Stomach (tissue), 9 donors: ENCODE results near the gene PKD1L1. TPM values are rescaled to one million over a fixed set of nuclear protein-coding genes. Genes with fewer than 3 reads are reported as not detected.

Experiments
- DNase-seq, 2 donors: peaks; one replicate each; pipeline versions ENCODE4 v3.0.0 to v3.0.0-alpha.2; 2013 to 2019
- H3K27ac ChIP-seq, 5 donors: fragments of 200-600 bp in 4 of 5; sonication (generic) in 4 of 5; one replicate each; pipeline ENCODE4 v1.5.1; 2013 to 2019; ENCODE audit warnings: mild to moderate bottlenecking in 1 of 5, moderate library complexity in 1 of 5
- H3K27me3 ChIP-seq, 3 donors: fragments of 200-600 bp; sonication (generic); one replicate each; pipeline ENCODE4 v1.5.1; 2017 to 2019; ENCODE audit warnings: mixed run types in 1 of 3
- H3K36me3 ChIP-seq, 4 donors: fragments of 200-600 bp; sonication (generic); 1 replicate in 3 of 4; 2 replicates in 1 of 4; pipeline ENCODE4 v1.5.1; 2016 to 2019
- H3K4me1 ChIP-seq, 4 donors: fragments of 200-600 bp; sonication (generic); one replicate each; pipeline ENCODE4 v1.5.1; 2016 to 2019
- H3K4me3 ChIP-seq, 4 donors: fragments of 200-600 bp; sonication (generic) in 3 of 4; one replicate each; pipeline ENCODE4 v1.5.1; 2016 to 2019; ENCODE audit warnings: mild to moderate bottlenecking in 1 of 4
- H3K9me3 ChIP-seq, 4 donors: fragments of 200-600 bp; sonication (generic); one replicate each; pipeline ENCODE4 v1.5.1; 2016 to 2019
- CTCF ChIP-seq, 7 experiments: fragments of 450-650 bp in 4 of 7; fragments of 200-600 bp in 3 of 7; sonication (generic) in 3 of 7; IDR thresholded peaks; one replicate each; pipeline ENCODE4 v1.5.1; 2016 to 2019; ENCODE audit warnings: antibody characterized with exemption in 7 of 7, control low read depth in 2 of 7, mild to moderate bottlenecking in 1 of 7
- EP300 ChIP-seq: sonication (generic); formaldehyde crosslinking; IDR thresholded peaks from one replicate; pipeline ENCODE4 v1.6.1; 2017; ENCODE audit warnings: antibody characterized with exemption
- POLR2A ChIP-seq, 4 donors: fragments of 450-650 bp; IDR thresholded peaks; one replicate each; pipeline ENCODE4 v1.6.1; 2016; ENCODE audit warnings: antibody characterized with exemption in 4 of 4, control low read depth in 2 of 4, mild to moderate bottlenecking in 1 of 4, moderate library complexity in 1 of 4
- POLR2AphosphoS5 ChIP-seq, 3 donors: sonication (generic); formaldehyde crosslinking; IDR thresholded peaks; one replicate each; pipeline ENCODE4 v1.6.1; 2016; ENCODE audit warnings: antibody characterized with exemption in 3 of 3
- WGBS, 5 donors: extraction: QIAGEN DNeasy Blood & Tissue Kit in 3 of 5; methylation state at CpG; one replicate each; pipeline versions ENCODE4 v1.1.5 to v1.1.7; 2013 to 2018; 5-methylcytosine and 5-hydroxymethylcytosine counted together
- intact Hi-C: fragments of 100-400 bp; cut with DNase I; formaldehyde crosslinking; loops from one replicate; pipeline ENCODE4 v1.15.1; 2023; ENCODE audit warnings: low total_unique reads
- polyA plus RNA-seq, 3 donors: library from polyadenylated mRNA; stranded (reverse); fragments of 200-250 nt; gene quantifications; one replicate each; pipeline ENCODE4 v1.2.3, GENCODE V29; 2013
- total RNA-seq, 5 donors: library from RNA; depleted of rRNA; stranded (reverse); fragments of >200 nt; gene quantifications; one replicate each; pipeline versions ENCODE4 v1.1.0 to v1.2.3, GENCODE V29; 2014 to 2016
- donor health status: healthy with polysubstance abuse.
- donor health status: Bipolar disorder and iron deficiency.
- donor health status: healthy.

Gene PKD1L1
- total and polyA plus RNA-seq, 8 donors: under 0.01 to 1.2 (median 0.10) TPM; not detected in 2

DNA sequence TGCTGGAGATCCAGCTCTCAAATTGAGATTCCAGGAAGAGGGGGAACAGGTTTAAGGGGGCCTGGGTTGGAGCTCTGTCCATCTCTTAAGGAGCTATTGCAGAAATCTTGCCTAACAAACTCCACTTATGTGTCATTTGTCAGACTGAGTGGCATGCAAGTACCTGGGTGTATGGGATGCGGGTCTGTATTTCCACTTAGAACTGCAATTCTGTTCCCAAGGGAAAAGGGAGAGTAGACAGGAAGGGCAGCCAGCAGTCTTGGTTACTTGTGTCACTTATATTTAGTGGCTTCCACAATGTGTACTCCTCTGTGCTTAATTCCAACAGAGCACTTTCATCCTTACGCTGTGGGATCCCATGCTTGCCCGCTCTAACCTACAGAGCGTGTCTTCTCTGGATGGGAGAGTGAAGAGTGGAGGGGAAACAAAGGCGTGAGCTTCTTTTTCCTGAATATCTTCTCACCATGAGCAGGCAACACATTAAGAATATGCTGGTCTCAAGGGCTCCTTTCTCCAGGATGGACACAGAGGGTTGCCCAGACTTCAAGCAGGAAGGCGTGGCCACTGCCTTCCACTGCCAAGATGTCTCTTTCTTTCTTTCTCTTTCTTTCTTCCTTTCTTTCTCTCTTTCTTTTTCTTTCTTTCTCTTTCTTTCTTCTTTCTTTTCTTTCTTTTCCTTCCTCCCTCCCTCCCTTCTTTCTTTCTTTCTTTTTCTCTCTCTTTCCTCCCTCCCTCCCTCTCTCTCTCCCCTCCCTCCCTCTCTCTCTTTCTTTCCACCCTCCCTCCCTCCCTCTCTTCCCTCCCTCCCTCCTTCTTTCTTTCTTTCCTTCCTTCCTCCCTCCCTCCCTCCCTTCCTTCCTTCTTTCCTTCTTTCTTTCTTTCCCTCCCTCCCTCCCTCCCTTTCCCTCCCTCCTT, 212.6 kb downstream of the PKD1L1 start:
- Histone ChIP-seq H3K27me3 (peaks cover 0 to 6% (median 0%) of the 10 kb centered on the region in 3 donors), H3K36me3 (no peaks in the 10 kb centered on the region), H3K9me3 (no peaks in the 10 kb centered on the region), H3K4me1 (no peaks in the 10 kb centered on the region), H3K27ac (no peak overlapping the region), H3K4me3 (no peak overlapping the region)
- intact Hi-C loops: no loop called here
- DNase-seq: no peak
- WGBS, 5 donors: 94 to 97% (median 96%) methylated on average over 6 of the region's 6 CpGs
- TF ChIP-seq POLR2AphosphoS5 (IDR thresholded peaks at IDR 0.05): no peak
- TF ChIP-seq CTCF (IDR thresholded peaks at IDR 0.05): no peak

- TF ChIP-seq POLR2A (IDR thresholded peaks at IDR 0.05) (no peak), CTCF (IDR thresholded peaks at IDR 0.05) (no peak), EP300 (no peak), POLR2AphosphoS5 (IDR thresholded peaks at IDR 0.05) (no peak)
- 81 to 90% (median 87%) methylated on average over 4 of the region's 4 CpGs for WGBS, 5 donors
- no peak overlapping the region for H3K4me3 ChIP-seq
- H3K4me1 ChIP-seq: no peaks in the 10 kb centered on the region
- intact Hi-C loops: no loop called here
- H3K27me3 ChIP-seq: peaks cover 0 to 6% (median 0%) of the 10 kb centered on the region in 3 donors
- no peak overlapping the region for H3K27ac ChIP-seq
- H3K36me3 ChIP-seq: no peaks in the 10 kb centered on the region
- DNase-seq: no peak
- no peaks in the 10 kb centered on the region for H3K9me3 ChIP-seq
Observed at GRCh38 chr7:47734949-47735291, 213.3 kb downstream of the PKD1L1 start.

GRCh38 chr7:47734287-47734948, 213.8 kb downstream of the PKD1L1 start:
- Histone ChIP-seq H3K27me3 (peaks cover 0 to 6% (median 0%) of the 10 kb centered on the region in 3 donors), H3K27ac (no peak overlapping the region), H3K4me1 (no peaks in the 10 kb centered on the region), H3K9me3 (no peaks in the 10 kb centered on the region), H3K36me3 (no peaks in the 10 kb centered on the region), H3K4me3 (no peak overlapping the region)
- TF ChIP-seq CTCF (IDR thresholded peaks at IDR 0.05): no peak
- no peak for TF ChIP-seq POLR2A (IDR thresholded peaks at IDR 0.05)
- TF ChIP-seq EP300: no peak
- no peak for TF ChIP-seq POLR2AphosphoS5 (IDR thresholded peaks at IDR 0.05)
- WGBS, 5 donors: 56 to 76% (median 65%) methylated on average over 11 of the region's 11 CpGs
- peak in 1 of 2 donors; percentile 17 for DNase-seq
- intact Hi-C loops: no loop called here

DNA sequence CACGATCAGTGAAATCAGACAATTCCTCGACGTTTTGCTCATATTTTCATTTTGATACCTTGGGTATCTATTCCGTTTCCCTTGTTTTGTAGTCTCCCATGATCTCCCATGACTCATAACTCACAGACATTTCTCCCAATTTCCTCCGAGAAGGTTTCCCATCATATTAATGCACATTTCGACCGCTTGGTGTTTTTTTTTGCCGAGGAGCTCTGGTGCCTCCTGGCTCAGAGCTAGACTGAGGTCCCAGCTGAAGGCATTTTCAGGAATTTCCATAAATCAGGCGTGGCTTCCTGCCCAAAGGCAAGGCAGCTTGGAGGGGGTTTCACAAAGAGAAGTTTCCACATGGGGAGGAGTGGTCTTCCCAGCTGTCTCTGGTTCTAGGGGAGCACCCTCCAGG, 218.1 kb downstream of the PKD1L1 start:
- no peaks in the 10 kb centered on the region for H3K36me3 ChIP-seq
- DNase-seq: peak in 1 of 2 donors; percentile 11
- peaks cover 0 to 10% (median under 1%) of the 10 kb centered on the region in 4 donors for H3K4me1 ChIP-seq
- no peaks in the 10 kb centered on the region for H3K27me3 ChIP-seq
- intact Hi-C loops: no loop called here
- H3K27ac ChIP-seq: no peak overlapping the region
- 79 to 90% (median 86%) methylated on average over 9 of the region's 9 CpGs for WGBS, 5 donors
- TF ChIP-seq CTCF (IDR thresholded peaks at IDR 0.05): no peak
- no peak for TF ChIP-seq POLR2A (IDR thresholded peaks at IDR 0.05)
- TF ChIP-seq EP300: no peak
- TF ChIP-seq POLR2AphosphoS5 (IDR thresholded peaks at IDR 0.05): no peak
- H3K9me3 ChIP-seq: no peaks in the 10 kb centered on the region
- H3K4me3 ChIP-seq: no peak overlapping the region
